K562 (cell line): ENCODE results near the gene VAT1L.

Source experiments
- TARDBP ChIP-seq: fragments of 450-650 bp; IDR thresholded peaks from 2 replicates; pipeline ENCODE4 v1.6.1; 2016
- ZFP36 ChIP-seq: fragments of 150-350 bp; IDR thresholded peaks from 2 replicates; pipeline ENCODE4 v1.6.1; 2018; ENCODE audit warnings: low read length, low read depth; ENCODE audit not compliant: partially characterized antibody

DNA sequence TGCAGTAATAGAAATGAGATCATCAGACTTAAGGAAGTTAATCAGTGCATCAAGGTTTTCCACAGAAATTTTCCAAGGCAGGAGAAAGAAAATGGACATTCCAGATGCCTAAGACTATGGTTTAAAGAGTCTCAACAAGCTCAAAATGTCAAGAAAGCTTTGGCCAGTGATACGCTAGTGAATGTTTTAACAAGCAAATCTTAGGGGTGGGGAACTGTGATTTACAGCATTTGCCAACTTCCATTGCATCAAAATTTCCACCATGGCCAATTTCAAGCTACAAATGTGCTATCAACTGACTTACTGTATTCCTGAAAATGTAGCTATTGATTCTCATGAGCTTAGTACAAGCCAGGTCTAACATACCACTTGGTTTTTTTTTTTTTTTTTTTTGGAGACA is 151.6 kb downstream of the VAT1L start:
- TF ChIP-seq ZFP36, result no peak
- TF ChIP-seq TARDBP, result no peak
